K562 (cell line): Measurements from ENCODE around the gene MLKL. TPM values are rescaled to one million over a fixed set of nuclear protein-coding genes. Genes with fewer than 3 reads are reported as not detected.
A peak's percentile ranks its signal among the peaks of the same experiment; 100 is the strongest.

ENCODE experiments used
- ATAC-seq: fragments of 200-7000 bp; cut with Tn5 transposase; 3 replicates; pipeline ENCODE4 v1.9.1; 2020; ENCODE audit warnings: moderate library complexity
- BruUV-seq: library from RNA; stranded (reverse); fragments of 400-500 nt; replicated peaks from 2 replicates; lab custom pipeline; 2021; lab: Mats Ljungman, UMichigan
- CTCF ChIA-PET: fragments of 300-600 bp; formaldehyde crosslinking; extraction: SDS; loops from one replicate; lab custom pipeline; 2021; ENCODE audit warnings: low intra/inter-chr PET ratio; lab: Yijun Ruan, JAX
- POLR2A ChIA-PET: fragments of 300-600, 350-650 bp; sonication (Branson Sonifier 250); formaldehyde crosslinking; extraction: SDS; loops from one replicate; lab custom pipeline; 2021; ENCODE audit warnings: antibody characterized with exemption, inconsistent platforms; lab: Yijun Ruan, JAX
- DNase-seq, 4 experiments: peaks; one replicate each; pipeline versions ENCODE4 v3.0.0 to v3.0.0-alpha.2; 2011 to 2018; ENCODE audit warnings: low spot score in 3 of 4, mixed read lengths in 3 of 4; ENCODE audit errors: extremely low read depth in 1 of 4
- FAIRE-seq: peaks from 2 replicates; lab custom pipeline; 2011; peaks lifted over from hg19 to GRCh38; lab: Jason Lieb, UNC
- H2AFZ ChIP-seq: 2 replicates; pipeline ENCODE4 v1.6.0; 2011; ENCODE audit warnings: low read depth, low read length, control low read depth, inconsistent platforms
- H3K27ac ChIP-seq: fragments of 200-600 bp; 3 replicates; pipeline ENCODE4 v1.8.0; 2011; ENCODE audit warnings: low read depth, mild to moderate bottlenecking, control low read depth, inconsistent platforms, low read length, moderate library complexity, mixed read lengths; ENCODE audit errors: extremely low read depth
- H3K27me3 ChIP-seq, 2 experiments: fragments of 300-600 bp in 1 of 2; 2 replicates in 1 of 2; 3 replicates in 1 of 2; pipeline versions ENCODE4 v1.6.0 to v1.8.0; 2011; ENCODE audit warnings: inconsistent platforms in 2 of 2, low read length in 2 of 2, mild to moderate bottlenecking in 1 of 2, mixed read lengths in 1 of 2, moderate library complexity in 1 of 2; ENCODE audit not compliant: control insufficient read depth in 2 of 2, insufficient read depth in 2 of 2
- H3K36me3 ChIP-seq: fragments of 300-600 bp; 3 replicates; pipeline ENCODE4 v1.8.0; 2011; ENCODE audit warnings: mild to moderate bottlenecking, low read length, inconsistent platforms; ENCODE audit not compliant: control insufficient read depth, insufficient read depth
- H3K4me1 ChIP-seq, 2 experiments: fragments of 200-600 bp in 1 of 2; replicated peaks in 1 of 2; 2 replicates in 1 of 2; 3 replicates in 1 of 2; pipeline versions ENCODE4 v1.5.1 to v1.8.0; 2011; ENCODE audit warnings: inconsistent platforms in 2 of 2, low read length in 2 of 2, mild to moderate bottlenecking in 1 of 2, mixed read lengths in 1 of 2, moderate library complexity in 1 of 2; ENCODE audit not compliant: control insufficient read depth in 2 of 2, insufficient read depth in 2 of 2
- H3K4me2 ChIP-seq: 2 replicates; pipeline ENCODE4 v1.6.1; 2011; ENCODE audit warnings: low read length, control low read depth, inconsistent platforms, mixed read lengths; ENCODE audit not compliant: insufficient read depth
- H3K4me3 ChIP-seq: fragments of 200-600 bp; sonication (generic), shearing (Covaris generic); 2 replicates; pipeline ENCODE4 v1.5.1; 2016; ENCODE audit warnings: control low read depth, inconsistent platforms
- H3K79me2 ChIP-seq: fragments of 200-600 bp; 3 replicates; pipeline ENCODE4 v1.8.0; 2011; ENCODE audit warnings: low read length, inconsistent platforms; ENCODE audit not compliant: control insufficient read depth, insufficient read depth
- H3K9ac ChIP-seq, 2 experiments: 2 replicates each; pipeline versions ENCODE4 v1.6.0 to v1.6.1; 2011; ENCODE audit warnings: low read depth in 2 of 2, low read length in 2 of 2, control low read depth in 1 of 2, inconsistent platforms in 1 of 2, mild to moderate bottlenecking in 1 of 2, mixed read lengths in 1 of 2; ENCODE audit not compliant: insufficient read depth in 1 of 2
- H3K9me1 ChIP-seq: one replicate; pipeline ENCODE4 v1.6.0; 2011; ENCODE audit warnings: inconsistent platforms, mild to moderate bottlenecking, low read length, moderate library complexity; ENCODE audit not compliant: control insufficient read depth, insufficient read depth
- H3K9me3 ChIP-seq: replicated peaks from 2 replicates; pipeline ENCODE4 v1.5.1; 2011; ENCODE audit warnings: low read depth, low read length, inconsistent platforms; ENCODE audit not compliant: control insufficient read depth, insufficient read depth
- H4K20me1 ChIP-seq: replicated peaks from 2 replicates; pipeline ENCODE4 v1.6.1; 2011; ENCODE audit warnings: low read length, inconsistent platforms, mixed read lengths; ENCODE audit not compliant: control insufficient read depth, insufficient read depth
- CC2D1A ChIP-seq: fragments of 450-650 bp; IDR thresholded peaks from 2 replicates; pipeline ENCODE4 v1.6.1; 2017; ENCODE audit warnings: mild to moderate bottlenecking
- CEBPG ChIP-seq, 3 experiments: fragments of 200-800 bp in 1 of 3; sonication (Bioruptor generic) in 1 of 3; sonication (generic) in 1 of 3; formaldehyde crosslinking in 1 of 3; IDR thresholded peaks in 2 of 3; conservative IDR thresholded peaks in 1 of 3; 2 replicates each; pipeline versions ENCODE4 v1.6.1 to v1.8.0; 2016 to 2022; ENCODE audit warnings: missing compliant biosample characterization in 2 of 3, missing genetic modification characterization in 2 of 3, mild to moderate bottlenecking in 1 of 3, missing genetic modification reagents in 1 of 3
- ELF4 ChIP-seq: fragments of 450-650 bp; formaldehyde crosslinking; IDR thresholded peaks from 2 replicates; pipeline ENCODE4 v1.4.0; 2022; ENCODE audit warnings: missing genetic modification characterization
- ETS1 ChIP-seq: conservative IDR thresholded peaks from 2 replicates; pipeline ENCODE4 v1.6.1; 2011; ENCODE audit warnings: low read depth, mild to moderate bottlenecking, low read length; ENCODE audit not compliant: control insufficient read depth
- SNIP1 ChIP-seq: fragments of 450-650 bp; IDR thresholded peaks from 2 replicates; pipeline ENCODE4 v1.7.1; 2017; ENCODE audit warnings: low read depth, mild to moderate bottlenecking
- TAF9B ChIP-seq: fragments of 450-650 bp; IDR thresholded peaks from 2 replicates; pipeline ENCODE4 v1.6.1; 2018; ENCODE audit warnings: mild to moderate bottlenecking; ENCODE audit not compliant: partially characterized antibody
- TCF7L2 ChIP-seq: fragments of 150-350 bp; IDR thresholded peaks from 2 replicates; pipeline ENCODE4 v1.6.1; 2016; ENCODE audit warnings: low read depth, mild to moderate bottlenecking, low read length, moderate library complexity
- TEAD2 ChIP-seq: fragments of 450-650 bp; IDR thresholded peaks from 2 replicates; pipeline ENCODE4 v1.6.1; 2016; ENCODE audit warnings: missing genetic modification characterization, control low read depth, missing compliant biosample characterization
- ZNF143 ChIP-seq: sonication (generic); formaldehyde crosslinking; IDR thresholded peaks from 2 replicates; pipeline ENCODE4 v1.9.0; 2022; ENCODE audit warnings: mild to moderate bottlenecking, missing genetic modification reagents
- WGBS: fragments of 100-300 bp; shearing (Covaris generic); methylation state at CpG from one replicate; pipeline ENCODE4 v1.1.6; 2016; ENCODE audit warnings: low coverage, mixed read lengths; ENCODE audit not compliant: insufficient coverage; ENCODE audit errors: missing lambda C conversion rate; 5-methylcytosine and 5-hydroxymethylcytosine counted together
- in situ Hi-C: fragments of 300-500 bp; cut with MboI; formaldehyde crosslinking; loops from 4 replicates; pipeline ENCODE4 v1.15.0; 2018; ENCODE audit warnings: inconsistent platforms, mixed read lengths
- intact Hi-C: fragments of 100-400 bp; cut with micrococcal nuclease; formaldehyde crosslinking; loops from 2 replicates; pipeline ENCODE4 v1.14.2; 2022
- polyA plus RNA-seq, 8 experiments: library from polyadenylated mRNA; depleted of rRNA in 4 of 8; stranded (reverse) in 5 of 8; unstranded in 3 of 8; fragments of >200 nt; fragmentation: Nextera tagmentation in 2 of 8; fragmentation: Illumina TruSeq in 1 of 8; extraction: Ambion mirVana in 2 of 8; extraction: Trizol in 1 of 8; gene quantifications; 2 replicates each; pipeline versions ENCODE4 v1.2.1 to v1.2.3, GENCODE V29; 2011 to 2014; ENCODE audit warnings: inconsistent platforms in 1 of 8, missing spikeins in 1 of 8
- total RNA-seq, 7 experiments: library from RNA; depleted of rRNA in 6 of 7; stranded (reverse); fragments of >200 nt in 6 of 7; fragmentation: Illumina TruSeq in 2 of 7; extraction: Trizol in 2 of 7; gene quantifications; 2 replicates each; pipeline versions ENCODE4 v1.2.1 to v1.2.3, GENCODE V29; 2011 to 2021; ENCODE audit warnings: low replicate concordance in 1 of 7

The MLKL gene
- total and polyA plus RNA-seq, 9 of the 15 experiments (the other 6 are each of a cell fraction or from before 2014, with no cell fraction given), result 1.6 to 6.1 (median 4.8) TPM

DNA sequence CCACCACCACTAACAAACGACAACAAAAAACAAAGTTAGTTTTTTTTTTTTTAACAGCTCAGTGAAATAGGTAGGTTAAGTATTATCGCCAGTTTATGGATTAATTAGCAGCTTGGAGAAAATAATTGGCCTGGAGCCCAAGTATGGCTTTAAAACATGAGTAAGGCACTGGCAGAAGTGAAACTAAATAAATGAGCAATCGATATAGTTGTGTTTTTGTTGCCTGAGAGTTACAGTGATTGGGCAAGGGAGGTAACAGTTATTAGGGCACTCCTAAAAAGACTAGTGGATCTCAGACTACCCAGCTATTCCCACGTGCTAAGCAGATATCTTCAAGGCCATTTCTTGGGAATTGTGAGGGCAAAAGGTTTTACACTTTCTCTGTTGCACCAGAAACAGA, 2.4 kb downstream of the MLKL start:
- no peak overlapping the region for H3K4me3 ChIP-seq
- no peak for TF ChIP-seq ETS1
- no peak for TF ChIP-seq CEBPG (CRISPR knock-in tag; IDR thresholded peaks at IDR 0.05)
- no peak for TF ChIP-seq CEBPG (tag; conservative IDR thresholded peaks at IDR 0.05 in 1 of 2, IDR thresholded peaks at IDR 0.05 in 1 of 2)
- TF ChIP-seq CC2D1A, result no peak
- TF ChIP-seq TEAD2 (tag), result no peak
- no peak for TF ChIP-seq TAF9B
- no peak for TF ChIP-seq ELF4
- no peak for TF ChIP-seq SNIP1
- TF ChIP-seq TCF7L2, result no peak
- no peak for TF ChIP-seq ZNF143 (CRISPR knock-in tag)
- TF ChIP-seq, all 486 proteins: peak for 0
- no peaks in the 10 kb centered on the region for H3K27me3 ChIP-seq
- no peak overlapping the region for H3K9ac ChIP-seq
- ChIA-PET CTCF (no interaction called here), POLR2A (interaction anchor here (0.9 to 2.7 kb wide), 3 partner anchors 8 to 31 kb away, joined by 3 to 7 read pairs (median 4); partner anchors contain the start of gene RFWD3)
- H3K9me1 ChIP-seq, result no peaks in the 10 kb centered on the region
- H2AFZ ChIP-seq, result peak overlapping the region; percentile 41
- intact Hi-C loops (no loop called here), in situ Hi-C loops (no loop called here)
- no TSS peak for BruUV-seq
- H4K20me1 ChIP-seq, result no peaks in the 10 kb centered on the region
- WGBS, result 26% methylated on average over 4 of the region's 4 CpGs
- H3K79me2 ChIP-seq, result no peaks in the 10 kb centered on the region; the same call in 2 of the 3 replicates
- ATAC-seq (no peak), FAIRE-seq (no peak), DNase-seq (no peak)
- no peaks in the 10 kb centered on the region for H3K36me3 ChIP-seq
- H3K4me2 ChIP-seq, result peak overlapping the region; percentile 9; the same call in 1 of the 2 replicates
- peaks cover 10 to 11% of the 10 kb centered on the region in 2 experiments for H3K4me1 ChIP-seq
- no peaks in the 10 kb centered on the region for H3K9me3 ChIP-seq
- H3K27ac ChIP-seq, result no peak overlapping the region
